Measurements from ENCODE around the gene HPCAL1.

GRCh38 chr2:10271509-10271908 lies 31.2 kb upstream of the HPCAL1 start:
- TF ChIP-seq CTCF (conservative IDR thresholded peaks at IDR 0.05; ENCODE audit: low read length) (no peak), EZH2phosphoT487 (IDR thresholded peaks at IDR 0.05; ENCODE audit: borderline replicate concordance, low read depth, low read length) (no peak)

Measured in OCI-LY7 (cell line).